WTC11 (cell line): Measurements from ENCODE around the gene PDZRN3. TPM values are rescaled to one million over a fixed set of nuclear protein-coding genes. Genes with fewer than 3 reads are reported as not detected.

Experiments
- ATAC-seq: fragments of 200-7000 bp; cut with Tn5 transposase; 2 replicates; pipeline ENCODE4 v1.10.0; 2021; ENCODE audit warnings: mild to moderate bottlenecking, moderate library complexity
- CTCF ChIA-PET: fragments of 300-600 bp; sonication (Branson Sonifier 250); formaldehyde crosslinking; loops from one replicate; lab custom pipeline; 2021; ENCODE audit warnings: antibody characterized with exemption; lab: Charles Lee
- POLR2A ChIA-PET: fragments of 350-600 bp; sonication (Branson Sonifier 250); formaldehyde crosslinking; loops from one replicate; lab custom pipeline; 2021; ENCODE audit warnings: antibody characterized with exemption; lab: Charles Lee
- DNase-seq: peaks from one replicate; pipeline ENCODE4 v3.0.0; 2021; ENCODE audit warnings: low spot score
- H3K27ac Mint-ChIP-seq: 2 replicates; pipeline ENCODE4 v1.8.0; 2021; ENCODE audit warnings: mixed read lengths
- H3K27me3 Mint-ChIP-seq: 2 replicates; pipeline ENCODE4 v1.8.0; 2021; ENCODE audit warnings: low read depth, mild to moderate bottlenecking, moderate library complexity, mixed read lengths
- H3K36me3 Mint-ChIP-seq: 2 replicates; pipeline ENCODE4 v1.8.0; 2021; ENCODE audit warnings: mixed read lengths
- H3K4me1 Mint-ChIP-seq: 2 replicates; pipeline ENCODE4 v1.8.0; 2022; ENCODE audit warnings: mixed read lengths
- H3K4me3 Mint-ChIP-seq: 2 replicates; pipeline ENCODE4 v1.8.0; 2021; ENCODE audit warnings: mild to moderate bottlenecking, moderate library complexity, mixed read lengths
- H3K9me3 Mint-ChIP-seq: 2 replicates; pipeline ENCODE4 v1.8.0; 2021; ENCODE audit warnings: mixed read lengths
- CREB1 ChIP-seq: sonication (generic); formaldehyde crosslinking; IDR thresholded peaks from 2 replicates; pipeline ENCODE4 v1.8.0; 2023; ENCODE audit warnings: mild to moderate bottlenecking, missing genetic modification reagents
- FOXK1 ChIP-seq: sonication (generic); formaldehyde crosslinking; IDR thresholded peaks from 2 replicates; pipeline ENCODE4 v1.8.0; 2022; ENCODE audit warnings: mild to moderate bottlenecking, moderate library complexity, missing genetic modification reagents
- GABPB1 ChIP-seq: sonication (generic); formaldehyde crosslinking; IDR thresholded peaks from 2 replicates; pipeline ENCODE4 v1.8.1; 2023; ENCODE audit warnings: mild to moderate bottlenecking, missing genetic modification reagents
- GTF2I ChIP-seq: fragments of 250-450 bp; sonication (Bioruptor Pico); conservative IDR thresholded peaks from 2 replicates; pipeline ENCODE4 v1.4.0; 2021; ENCODE audit warnings: mild to moderate bottlenecking
- IRF2 ChIP-seq: sonication (generic); formaldehyde crosslinking; IDR thresholded peaks from 2 replicates; pipeline ENCODE4 v1.8.0; 2022; ENCODE audit warnings: low read depth, missing genetic modification reagents, borderline replicate concordance
- JAZF1 ChIP-seq: fragments of 250-450 bp; sonication (Bioruptor Pico); IDR thresholded peaks from 2 replicates; pipeline ENCODE4 v1.9.0; 2021; ENCODE audit warnings: moderate library complexity, mild to moderate bottlenecking, inconsistent platforms
- NFE2L1 ChIP-seq: sonication (generic); formaldehyde crosslinking; IDR thresholded peaks from 2 replicates; pipeline ENCODE4 v1.8.1; 2023; ENCODE audit warnings: missing genetic modification reagents
- NR1H2 ChIP-seq: sonication (generic); formaldehyde crosslinking; IDR thresholded peaks from 2 replicates; pipeline ENCODE4 v1.9.0; 2021; ENCODE audit warnings: mild to moderate bottlenecking, moderate library complexity, missing genetic modification reagents
- PRRX2 ChIP-seq: fragments of 250-450 bp; sonication (Bioruptor Pico); IDR thresholded peaks from 2 replicates; pipeline ENCODE4 v1.8.0; 2021; ENCODE audit warnings: mild to moderate bottlenecking
- TEAD1 ChIP-seq: sonication (generic); formaldehyde crosslinking; IDR thresholded peaks from 2 replicates; pipeline ENCODE4 v1.8.0; 2022; ENCODE audit warnings: mild to moderate bottlenecking, missing genetic modification reagents
- TEAD4 ChIP-seq: sonication (generic); formaldehyde crosslinking; IDR thresholded peaks from 2 replicates; pipeline ENCODE4 v1.8.0; 2022; ENCODE audit warnings: mild to moderate bottlenecking, missing genetic modification reagents
- ZNF138 ChIP-seq: sonication (generic); formaldehyde crosslinking; conservative IDR thresholded peaks from 2 replicates; pipeline ENCODE4 v1.8.1; 2022; ENCODE audit warnings: mild to moderate bottlenecking, moderate library complexity, missing genetic modification reagents
- ZNF232 ChIP-seq: sonication (generic); formaldehyde crosslinking; IDR thresholded peaks from 2 replicates; pipeline ENCODE4 v1.8.0; 2022; ENCODE audit warnings: mild to moderate bottlenecking, missing genetic modification reagents
- ZNF317 ChIP-seq: sonication (generic); formaldehyde crosslinking; IDR thresholded peaks from 2 replicates; pipeline ENCODE4 v1.8.1; 2023; ENCODE audit warnings: low read depth, mild to moderate bottlenecking, moderate library complexity, missing genetic modification reagents, borderline replicate concordance
- total RNA-seq: library from RNA; stranded (reverse); gene quantifications from 3 replicates; pipeline ENCODE4 v1.2.3, GENCODE V29; 2021
- TF ChIP-seq, protein P1 (sequence below): sonication (generic); formaldehyde crosslinking; IDR thresholded peaks from 2 replicates; pipeline ENCODE4 v1.8.1; 2022; ENCODE audit warnings: missing genetic modification reagents, borderline replicate concordance
- TF ChIP-seq, protein P2 (sequence below): sonication (generic); formaldehyde crosslinking; IDR thresholded peaks from 2 replicates; pipeline ENCODE4 v1.8.1; 2023; ENCODE audit warnings: mild to moderate bottlenecking, missing genetic modification reagents, moderate library complexity
- TF ChIP-seq, protein P3 (sequence below): fragments of 250-450 bp; sonication (Bioruptor Pico); IDR thresholded peaks from 2 replicates; pipeline ENCODE4 v2.1.2; 2022; ENCODE audit warnings: mild to moderate bottlenecking, moderate library complexity
- TF ChIP-seq, protein P4 (sequence below): fragments of 250-450 bp; sonication (Bioruptor Pico); IDR thresholded peaks from 2 replicates; pipeline ENCODE4 v1.9.0; 2021; ENCODE audit warnings: mild to moderate bottlenecking
- TF ChIP-seq, protein P5 (sequence below): sonication (generic); formaldehyde crosslinking; IDR thresholded peaks from 2 replicates; pipeline ENCODE4 v1.8.1; 2023; ENCODE audit warnings: mild to moderate bottlenecking, moderate library complexity, missing genetic modification reagents
- TF ChIP-seq, protein P6 (sequence below): sonication (generic); formaldehyde crosslinking; IDR thresholded peaks from 2 replicates; pipeline ENCODE4 v1.8.0; 2022; ENCODE audit warnings: mild to moderate bottlenecking, missing genetic modification reagents

The PDZRN3 gene
- total RNA-seq, 1 experiment from 2014 or later, result 9.5 TPM

DNA sequence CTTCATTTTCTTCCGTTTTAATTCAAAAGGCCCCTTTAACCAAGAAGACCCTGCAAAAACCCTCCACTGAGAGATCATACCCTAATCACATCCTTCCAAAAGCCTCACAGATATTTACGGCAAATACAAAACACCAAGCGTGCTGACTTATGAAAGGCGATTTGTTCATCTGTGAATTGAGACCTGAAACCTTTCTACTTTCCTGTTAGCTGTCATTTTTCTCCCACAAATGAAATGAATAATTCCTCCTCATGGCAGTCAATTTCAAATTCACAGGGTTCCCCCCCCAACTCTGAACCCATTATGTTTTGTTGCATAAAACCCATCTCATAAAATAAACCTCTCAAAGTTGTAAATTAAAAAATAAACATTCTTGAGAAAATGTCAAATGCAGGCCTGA, 149.6 kb downstream of the PDZRN3 start (continued):
- TF ChIP-seq, protein P1, sequence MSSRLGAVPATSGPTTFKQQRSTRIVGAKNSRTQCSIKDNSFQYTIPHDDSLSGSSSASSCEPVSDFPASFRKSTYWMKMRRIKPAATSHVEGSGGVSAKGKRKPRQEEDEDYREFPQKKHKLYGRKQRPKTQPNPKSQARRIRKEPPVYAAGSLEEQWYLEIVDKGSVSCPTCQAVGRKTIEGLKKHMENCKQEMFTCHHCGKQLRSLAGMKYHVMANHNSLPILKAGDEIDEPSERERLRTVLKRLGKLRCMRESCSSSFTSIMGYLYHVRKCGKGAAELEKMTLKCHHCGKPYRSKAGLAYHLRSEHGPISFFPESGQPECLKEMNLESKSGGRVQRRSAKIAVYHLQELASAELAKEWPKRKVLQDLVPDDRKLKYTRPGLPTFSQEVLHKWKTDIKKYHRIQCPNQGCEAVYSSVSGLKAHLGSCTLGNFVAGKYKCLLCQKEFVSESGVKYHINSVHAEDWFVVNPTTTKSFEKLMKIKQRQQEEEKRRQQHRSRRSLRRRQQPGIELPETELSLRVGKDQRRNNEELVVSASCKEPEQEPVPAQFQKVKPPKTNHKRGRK, result no peak
- TF ChIP-seq, protein P2, sequence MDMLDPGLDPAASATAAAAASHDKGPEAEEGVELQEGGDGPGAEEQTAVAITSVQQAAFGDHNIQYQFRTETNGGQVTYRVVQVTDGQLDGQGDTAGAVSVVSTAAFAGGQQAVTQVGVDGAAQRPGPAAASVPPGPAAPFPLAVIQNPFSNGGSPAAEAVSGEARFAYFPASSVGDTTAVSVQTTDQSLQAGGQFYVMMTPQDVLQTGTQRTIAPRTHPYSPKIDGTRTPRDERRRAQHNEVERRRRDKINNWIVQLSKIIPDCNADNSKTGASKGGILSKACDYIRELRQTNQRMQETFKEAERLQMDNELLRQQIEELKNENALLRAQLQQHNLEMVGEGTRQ (CRISPR knock-in tag), result no peak
- TF ChIP-seq, protein P3, sequence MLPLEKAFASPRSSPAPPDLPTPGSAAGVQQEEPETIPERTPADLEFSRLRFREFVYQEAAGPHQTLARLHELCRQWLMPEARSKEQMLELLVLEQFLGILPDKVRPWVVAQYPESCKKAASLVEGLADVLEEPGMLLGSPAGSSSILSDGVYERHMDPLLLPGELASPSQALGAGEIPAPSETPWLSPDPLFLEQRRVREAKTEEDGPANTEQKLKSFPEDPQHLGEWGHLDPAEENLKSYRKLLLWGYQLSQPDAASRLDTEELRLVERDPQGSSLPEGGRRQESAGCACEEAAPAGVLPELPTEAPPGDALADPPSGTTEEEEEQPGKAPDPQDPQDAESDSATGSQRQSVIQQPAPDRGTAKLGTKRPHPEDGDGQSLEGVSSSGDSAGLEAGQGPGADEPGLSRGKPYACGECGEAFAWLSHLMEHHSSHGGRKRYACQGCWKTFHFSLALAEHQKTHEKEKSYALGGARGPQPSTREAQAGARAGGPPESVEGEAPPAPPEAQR, result no peak
- TF ChIP-seq NR1H2 (CRISPR knock-in tag) (no peak), JAZF1 (CRISPR knock-in tag) (no peak), IRF2 (CRISPR knock-in tag) (no peak), NFE2L1 (no peak), ZNF317 (CRISPR knock-in tag) (no peak)
- TF ChIP-seq, protein P4, sequence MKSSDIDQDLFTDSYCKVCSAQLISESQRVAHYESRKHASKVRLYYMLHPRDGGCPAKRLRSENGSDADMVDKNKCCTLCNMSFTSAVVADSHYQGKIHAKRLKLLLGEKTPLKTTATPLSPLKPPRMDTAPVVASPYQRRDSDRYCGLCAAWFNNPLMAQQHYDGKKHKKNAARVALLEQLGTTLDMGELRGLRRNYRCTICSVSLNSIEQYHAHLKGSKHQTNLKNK (CRISPR knock-in tag), result no peak

DNA sequence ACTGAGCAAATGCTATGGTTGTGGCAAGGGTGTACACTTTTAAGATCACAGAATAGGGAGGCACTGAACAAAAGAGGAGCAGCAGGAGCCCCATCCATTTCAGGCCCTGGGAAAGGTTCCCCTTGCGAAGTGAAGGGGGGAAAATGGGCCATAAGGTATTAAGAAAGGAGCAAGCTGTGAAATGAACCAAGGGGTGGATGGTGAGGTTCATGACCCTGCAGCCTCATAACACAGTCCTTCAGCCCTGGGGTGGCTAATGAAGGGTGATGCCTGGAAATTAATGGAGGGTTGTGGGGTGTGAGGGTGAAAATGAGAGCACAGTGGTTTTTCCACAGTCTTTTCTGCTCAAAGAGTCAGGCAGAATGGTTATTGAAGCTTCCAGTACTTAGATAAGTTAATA, 150.1 kb downstream of the PDZRN3 start:
- Mint-ChIP-seq H3K27me3 (no peaks in the 10 kb centered on the region), H3K4me1 (peaks cover 39% of the 10 kb centered on the region), H3K4me3 (no peak overlapping the region)
- POLR2A ChIA-PET, result no interaction called here
- TF ChIP-seq NR1H2 (CRISPR knock-in tag) (no peak), GTF2I (CRISPR knock-in tag) (no peak), ZNF138 (no peak), TEAD1 (CRISPR knock-in tag) (no peak), TEAD4 (CRISPR knock-in tag) (no peak), PRRX2 (CRISPR knock-in tag) (no peak), GABPB1 (no peak), ZNF317 (CRISPR knock-in tag) (no peak), ZNF232 (CRISPR knock-in tag) (no peak), FOXK1 (CRISPR knock-in tag) (no peak), CREB1 (no peak)
- TF ChIP-seq, protein P5, sequence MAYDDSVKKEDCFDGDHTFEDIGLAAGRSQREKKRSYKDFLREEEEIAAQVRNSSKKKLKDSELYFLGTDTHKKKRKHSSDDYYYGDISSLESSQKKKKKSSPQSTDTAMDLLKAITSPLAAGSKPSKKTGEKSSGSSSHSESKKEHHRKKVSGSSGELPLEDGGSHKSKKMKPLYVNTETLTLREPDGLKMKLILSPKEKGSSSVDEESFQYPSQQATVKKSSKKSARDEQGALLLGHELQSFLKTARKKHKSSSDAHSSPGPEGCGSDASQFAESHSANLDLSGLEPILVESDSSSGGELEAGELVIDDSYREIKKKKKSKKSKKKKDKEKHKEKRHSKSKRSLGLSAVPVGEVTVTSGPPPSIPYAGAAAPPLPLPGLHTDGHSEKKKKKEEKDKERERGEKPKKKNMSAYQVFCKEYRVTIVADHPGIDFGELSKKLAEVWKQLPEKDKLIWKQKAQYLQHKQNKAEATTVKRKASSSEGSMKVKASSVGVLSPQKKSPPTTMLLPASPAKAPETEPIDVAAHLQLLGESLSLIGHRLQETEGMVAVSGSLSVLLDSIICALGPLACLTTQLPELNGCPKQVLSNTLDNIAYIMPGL, result no peak
- TF ChIP-seq, protein P6, sequence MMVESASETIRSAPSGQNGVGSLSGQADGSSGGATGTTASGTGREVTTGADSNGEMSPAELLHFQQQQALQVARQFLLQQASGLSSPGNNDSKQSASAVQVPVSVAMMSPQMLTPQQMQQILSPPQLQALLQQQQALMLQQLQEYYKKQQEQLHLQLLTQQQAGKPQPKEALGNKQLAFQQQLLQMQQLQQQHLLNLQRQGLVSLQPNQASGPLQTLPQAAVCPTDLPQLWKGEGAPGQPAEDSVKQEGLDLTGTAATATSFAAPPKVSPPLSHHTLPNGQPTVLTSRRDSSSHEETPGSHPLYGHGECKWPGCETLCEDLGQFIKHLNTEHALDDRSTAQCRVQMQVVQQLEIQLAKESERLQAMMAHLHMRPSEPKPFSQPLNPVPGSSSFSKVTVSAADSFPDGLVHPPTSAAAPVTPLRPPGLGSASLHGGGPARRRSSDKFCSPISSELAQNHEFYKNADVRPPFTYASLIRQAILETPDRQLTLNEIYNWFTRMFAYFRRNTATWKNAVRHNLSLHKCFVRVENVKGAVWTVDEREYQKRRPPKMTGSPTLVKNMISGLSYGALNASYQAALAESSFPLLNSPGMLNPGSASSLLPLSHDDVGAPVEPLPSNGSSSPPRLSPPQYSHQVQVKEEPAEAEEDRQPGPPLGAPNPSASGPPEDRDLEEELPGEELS, result no peak
- TF ChIP-seq, all 79 proteins: peak for 0
- CTCF ChIA-PET, result no interaction called here
- no peak for ATAC-seq
- DNase-seq, result no peak
- Mint-ChIP-seq H3K9me3 (peaks cover 21% of the 10 kb centered on the region), H3K36me3 (peaks cover 15% of the 10 kb centered on the region), H3K27ac (no peak overlapping the region)
